Vagina (tissue), 2 donors: ENCODE measurements around the gene DMD.

ENCODE experiments used
- POLR2A ChIP-seq, 2 donors: fragments of 450-650 bp; IDR thresholded peaks; one replicate each; pipeline ENCODE4 v1.6.1; 2017; ENCODE audit warnings: antibody characterized with exemption in 2 of 2, mild to moderate bottlenecking in 2 of 2, moderate library complexity in 2 of 2
- POLR2AphosphoS5 ChIP-seq, 2 donors: sonication (generic); formaldehyde crosslinking; IDR thresholded peaks; one replicate each; pipeline ENCODE4 v1.9.0; 2017; ENCODE audit warnings: antibody characterized with exemption in 2 of 2, mild to moderate bottlenecking in 2 of 2, low read depth in 1 of 2; ENCODE audit not compliant: insufficient read depth in 1 of 2
- TF ChIP-seq, protein P1 (sequence below), 3 experiments: fragments of 450-650 bp in 2 of 3; fragments of 200-600 bp in 1 of 3; sonication (generic) in 1 of 3; IDR thresholded peaks; one replicate each; pipeline ENCODE4 v1.5.1; 2017 to 2019; ENCODE audit warnings: antibody characterized with exemption in 3 of 3, mild to moderate bottlenecking in 2 of 3, moderate library complexity in 2 of 3

GRCh38 chrX:31934015-31934414 is 1277.3 kb downstream of the DMD start:
- TF ChIP-seq, protein P1, sequence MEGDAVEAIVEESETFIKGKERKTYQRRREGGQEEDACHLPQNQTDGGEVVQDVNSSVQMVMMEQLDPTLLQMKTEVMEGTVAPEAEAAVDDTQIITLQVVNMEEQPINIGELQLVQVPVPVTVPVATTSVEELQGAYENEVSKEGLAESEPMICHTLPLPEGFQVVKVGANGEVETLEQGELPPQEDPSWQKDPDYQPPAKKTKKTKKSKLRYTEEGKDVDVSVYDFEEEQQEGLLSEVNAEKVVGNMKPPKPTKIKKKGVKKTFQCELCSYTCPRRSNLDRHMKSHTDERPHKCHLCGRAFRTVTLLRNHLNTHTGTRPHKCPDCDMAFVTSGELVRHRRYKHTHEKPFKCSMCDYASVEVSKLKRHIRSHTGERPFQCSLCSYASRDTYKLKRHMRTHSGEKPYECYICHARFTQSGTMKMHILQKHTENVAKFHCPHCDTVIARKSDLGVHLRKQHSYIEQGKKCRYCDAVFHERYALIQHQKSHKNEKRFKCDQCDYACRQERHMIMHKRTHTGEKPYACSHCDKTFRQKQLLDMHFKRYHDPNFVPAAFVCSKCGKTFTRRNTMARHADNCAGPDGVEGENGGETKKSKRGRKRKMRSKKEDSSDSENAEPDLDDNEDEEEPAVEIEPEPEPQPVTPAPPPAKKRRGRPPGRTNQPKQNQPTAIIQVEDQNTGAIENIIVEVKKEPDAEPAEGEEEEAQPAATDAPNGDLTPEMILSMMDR (IDR thresholded peaks at IDR 0.05), result no peak
- TF ChIP-seq POLR2AphosphoS5 (IDR thresholded peaks at IDR 0.05; ENCODE audit: insufficient read depth in 1 of 2, low read depth in 1 of 2), result no peak
- TF ChIP-seq POLR2A (IDR thresholded peaks at IDR 0.05), result no peak
